PC-3 (cell line): ENCODE data around the gene ADGRL3. TPM values are rescaled to one million over a fixed set of nuclear protein-coding genes. Genes with fewer than 3 reads are reported as not detected.

Source experiments
- ATAC-seq: fragments of 200-7000 bp; cut with Tn5 transposase; 2 replicates; pipeline ENCODE4 v1.9.1; 2020; ENCODE audit warnings: mild to moderate bottlenecking, moderate library complexity
- BruUV-seq: library from RNA; stranded (reverse); fragments of 400-500 nt; replicated peaks from 2 replicates; lab custom pipeline; 2021; lab: Mats Ljungman, UMichigan
- CTCF ChIA-PET: fragments of 300-600 bp; sonication (Branson Sonifier 250); formaldehyde crosslinking; loops from one replicate; lab custom pipeline; 2022; ENCODE audit warnings: antibody characterized with exemption; lab: Charles Lee
- POLR2A ChIA-PET: fragments of 300-600 bp; sonication (Branson Sonifier 250); formaldehyde crosslinking; loops from one replicate; lab custom pipeline; 2022; ENCODE audit warnings: antibody characterized with exemption; ENCODE audit not compliant: unreplicated experiment; lab: Charles Lee
- DNase-seq: peaks from one replicate; pipeline ENCODE4 v3.0.0-alpha.2; 2015
- H2AFZ ChIP-seq: fragments of 300-600 bp; sonication (generic); 2 replicates; pipeline ENCODE4 v1.6.0; 2016; ENCODE audit warnings: antibody characterized with exemption, low read length
- H3F3A ChIP-seq: fragments of 300-600 bp; sonication (generic); one replicate; pipeline ENCODE4 v1.6.0; 2017; ENCODE audit warnings: antibody characterized with exemption, low read length, control low read depth, mild to moderate bottlenecking; ENCODE audit not compliant: unreplicated experiment
- H3K27ac ChIP-seq: fragments of 300-600 bp; sonication (generic); 2 replicates; pipeline ENCODE4 v1.5.1; 2016; ENCODE audit warnings: mild to moderate bottlenecking, low read length
- H3K27me3 ChIP-seq: fragments of 300-600 bp; sonication (generic); 2 replicates; pipeline ENCODE4 v1.6.1; 2016; ENCODE audit warnings: low read length, mixed read lengths
- H3K36me3 ChIP-seq: fragments of 300-600 bp; sonication (generic); 2 replicates; pipeline ENCODE4 v1.6.1; 2016; ENCODE audit warnings: low read depth, mixed run types, low read length, mixed read lengths
- H3K4me1 ChIP-seq: fragments of 300-600 bp; sonication (generic); 2 replicates; pipeline ENCODE4 v1.5.1; 2016; ENCODE audit warnings: low read length; ENCODE audit not compliant: insufficient read depth
- H3K4me2 ChIP-seq: fragments of 300-600 bp; sonication (generic); 2 replicates; pipeline ENCODE4 v1.6.0; 2016; ENCODE audit warnings: low read length
- H3K4me3 ChIP-seq: fragments of 300-600 bp; sonication (generic); 2 replicates; pipeline ENCODE4 v1.5.1; 2016; ENCODE audit warnings: mild to moderate bottlenecking, low read length, mixed read lengths
- H3K79me2 ChIP-seq: fragments of 300-600 bp; sonication (generic); 2 replicates; pipeline ENCODE4 v1.6.1; 2017; ENCODE audit warnings: low read length, mixed read lengths
- H3K9ac ChIP-seq: fragments of 300-600 bp; sonication (generic); 2 replicates; pipeline ENCODE4 v1.6.0; 2016; ENCODE audit warnings: mild to moderate bottlenecking, low read length
- H3K9me2 ChIP-seq: fragments of 300-600 bp; sonication (generic); replicated peaks from 2 replicates; pipeline ENCODE4 v1.6.1; 2016; ENCODE audit warnings: mixed run types, low read length, mixed read lengths
- H3K9me3 ChIP-seq: fragments of 300-600 bp; sonication (generic); 2 replicates; pipeline ENCODE4 v1.6.1; 2016; ENCODE audit warnings: low read length, mixed read lengths
- H4K20me1 ChIP-seq: fragments of 300-600 bp; sonication (generic); 2 replicates; pipeline ENCODE4 v1.6.1; 2016; ENCODE audit warnings: low read length, mixed read lengths
- CTCF ChIP-seq: fragments of 300-600 bp; sonication (generic); conservative IDR thresholded peaks from 2 replicates; pipeline ENCODE4 v1.5.1; 2017; ENCODE audit warnings: antibody characterized with exemption, low read depth, mild to moderate bottlenecking, low read length
- EZH2 ChIP-seq: fragments of 300-600 bp; sonication (generic); IDR thresholded peaks from one replicate; pipeline ENCODE4 v1.6.1; 2017; ENCODE audit warnings: antibody characterized with exemption, mild to moderate bottlenecking, low read length; ENCODE audit not compliant: unreplicated experiment
- EZH2phosphoT487 ChIP-seq: fragments of 300-600 bp; sonication (generic); IDR thresholded peaks from 2 replicates; pipeline ENCODE4 v1.6.1; 2018; ENCODE audit warnings: mild to moderate bottlenecking, antibody characterized with exemption, low read length, borderline replicate concordance
- intact Hi-C: fragments of 100-400 bp; cut with micrococcal nuclease; formaldehyde crosslinking; loops from 2 replicates; pipeline ENCODE4 v1.9.0; 2023
- total RNA-seq: library from RNA; depleted of rRNA; stranded (reverse); fragments of >200 nt; gene quantifications from 2 replicates; pipeline ENCODE4 v1.2.3, GENCODE V29; 2014

ADGRL3 gene
- total RNA-seq, 1 experiment from 2014 or later = 0.66 TPM

DNA sequence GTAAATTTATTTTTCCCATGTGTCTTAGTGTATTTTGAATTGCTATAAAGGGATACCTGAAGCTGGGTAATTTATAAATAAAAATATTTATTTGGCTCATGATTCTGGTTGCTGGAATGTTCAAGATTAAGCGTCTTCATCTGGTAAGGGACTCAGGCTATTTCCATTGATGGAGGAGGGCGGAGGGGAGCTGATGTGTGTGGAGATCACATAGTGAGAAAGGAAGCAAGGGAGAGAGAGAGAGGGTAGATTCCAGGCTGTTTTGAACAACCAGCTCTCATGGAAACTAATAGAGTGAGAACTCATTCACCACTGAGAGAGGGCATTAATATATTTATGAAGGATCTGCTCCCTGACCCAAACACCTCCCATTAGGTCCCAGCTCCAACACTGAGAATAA lies 39.6 kb upstream of the ADGRL3 start:
- POLR2A ChIA-PET = interaction anchor here (0.6 kb wide), 1 partner anchor 352 kb away, joined by 4 read pairs; no protein-coding TSS in a partner anchor

GRCh38 chr4:61162116-61162515 lies 38.0 kb upstream of the ADGRL3 start:
- no peak for TF ChIP-seq EZH2
- TF ChIP-seq CTCF = no peak
- TF ChIP-seq EZH2phosphoT487 = no peak
- no TSS peak for BruUV-seq
- Histone ChIP-seq H3F3A (no peaks in the 10 kb centered on the region), H3K27ac (no peak overlapping the region), H3K79me2 (no peaks in the 10 kb centered on the region), H3K9ac (no peak overlapping the region), H2AFZ (peak overlapping the region; percentile 28), H3K4me2 (no peak overlapping the region), H3K9me3 (no peaks in the 10 kb centered on the region), H3K36me3 (no peaks in the 10 kb centered on the region), H3K9me2 (no peaks in the 10 kb centered on the region), H3K27me3 (no peaks in the 10 kb centered on the region), H3K4me1 (no peaks in the 10 kb centered on the region), H4K20me1 (no peaks in the 10 kb centered on the region), H3K4me3 (no peak overlapping the region)
- DNase-seq (peak; percentile 30), ATAC-seq (no peak; the same call in 1 of the 2 replicates)
- ChIA-PET POLR2A (no interaction called here), CTCF (no interaction called here)
- intact Hi-C loops = no loop called here

More for the DNA sequence above, 39.6 kb upstream of the ADGRL3 start:
- no peak overlapping the region for H2AFZ ChIP-seq
- H3F3A ChIP-seq = no peaks in the 10 kb centered on the region
- no peak for DNase-seq
- no peak overlapping the region for H3K4me3 ChIP-seq
- H3K9ac ChIP-seq = no peak overlapping the region
- intact Hi-C loops = no loop called here
- no peaks in the 10 kb centered on the region for H3K36me3 ChIP-seq
- no peaks in the 10 kb centered on the region for H4K20me1 ChIP-seq
- no peaks in the 10 kb centered on the region for H3K27me3 ChIP-seq
- no peak for ATAC-seq
- CTCF ChIA-PET = no interaction called here
- H3K79me2 ChIP-seq = no peaks in the 10 kb centered on the region
- no peaks in the 10 kb centered on the region for H3K9me3 ChIP-seq
- no peak overlapping the region for H3K27ac ChIP-seq
- H3K4me2 ChIP-seq = no peak overlapping the region
- TF ChIP-seq CTCF (no peak), EZH2 (no peak), EZH2phosphoT487 (no peak)
- H3K4me1 ChIP-seq = no peaks in the 10 kb centered on the region
- no TSS peak for BruUV-seq
- H3K9me2 ChIP-seq = no peaks in the 10 kb centered on the region

DNA sequence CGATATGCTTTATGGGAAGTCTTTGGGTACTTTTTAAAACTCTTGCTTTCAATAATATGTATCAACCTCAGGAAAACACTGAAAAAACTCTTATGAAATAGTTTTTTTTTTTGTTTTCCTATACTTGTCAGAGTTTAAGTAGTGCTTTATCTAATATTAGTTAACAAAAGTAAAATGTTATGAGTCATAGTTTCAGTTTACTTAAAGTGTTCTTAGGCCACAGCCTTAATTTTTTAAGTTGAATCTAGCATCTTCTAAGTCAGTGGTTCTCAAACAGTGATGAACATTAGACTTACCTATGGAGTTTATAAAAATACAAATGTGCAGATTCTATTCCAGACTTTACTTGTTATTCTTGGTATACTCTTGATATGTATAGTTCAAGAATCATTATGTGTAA lies 26.3 kb upstream of the ADGRL3 start:
- ATAC-seq (peak; percentile 73), DNase-seq (peak; percentile 33)
- intact Hi-C loops = no loop called here
- no peaks in the 10 kb centered on the region for H3K36me3 ChIP-seq
- BruUV-seq = no TSS peak
- H3K4me1 ChIP-seq = peaks cover 9% of the 10 kb centered on the region; the same call in 1 of the 2 replicates
- H3K27me3 ChIP-seq = no peaks in the 10 kb centered on the region
- H3K4me2 ChIP-seq = peak overlapping the region; percentile 7; the same call in 1 of the 2 replicates
- TF ChIP-seq EZH2 = no peak
- TF ChIP-seq CTCF = no peak
- H3K9me3 ChIP-seq = no peaks in the 10 kb centered on the region
- 0 out of 2 replicates have a peak overlapping the region, but pooled peaks have one; percentile 1 for H2AFZ ChIP-seq
- ChIA-PET POLR2A (no interaction called here), CTCF (no interaction called here)
- no peaks in the 10 kb centered on the region for H3K9me2 ChIP-seq
- no peak overlapping the region for H3K4me3 ChIP-seq
- no peak overlapping the region for H3K9ac ChIP-seq
- no peak overlapping the region for H3K27ac ChIP-seq
- no peaks in the 10 kb centered on the region for H3K79me2 ChIP-seq
- H4K20me1 ChIP-seq = no peaks in the 10 kb centered on the region
- no peaks in the 10 kb centered on the region for H3F3A ChIP-seq
